GM19372 (cell line): Measurements from ENCODE around the gene MAPK6.

ENCODE experiments used
- ATAC-seq: cut with Tn5 transposase; IDR thresholded peaks from one replicate; pipeline ENCODE4 v1.9.1; 2021; ENCODE audit warnings: mild to moderate bottlenecking, low read depth, moderate library complexity; ENCODE audit not compliant: unreplicated experiment

The MAPK6 gene

DNA sequence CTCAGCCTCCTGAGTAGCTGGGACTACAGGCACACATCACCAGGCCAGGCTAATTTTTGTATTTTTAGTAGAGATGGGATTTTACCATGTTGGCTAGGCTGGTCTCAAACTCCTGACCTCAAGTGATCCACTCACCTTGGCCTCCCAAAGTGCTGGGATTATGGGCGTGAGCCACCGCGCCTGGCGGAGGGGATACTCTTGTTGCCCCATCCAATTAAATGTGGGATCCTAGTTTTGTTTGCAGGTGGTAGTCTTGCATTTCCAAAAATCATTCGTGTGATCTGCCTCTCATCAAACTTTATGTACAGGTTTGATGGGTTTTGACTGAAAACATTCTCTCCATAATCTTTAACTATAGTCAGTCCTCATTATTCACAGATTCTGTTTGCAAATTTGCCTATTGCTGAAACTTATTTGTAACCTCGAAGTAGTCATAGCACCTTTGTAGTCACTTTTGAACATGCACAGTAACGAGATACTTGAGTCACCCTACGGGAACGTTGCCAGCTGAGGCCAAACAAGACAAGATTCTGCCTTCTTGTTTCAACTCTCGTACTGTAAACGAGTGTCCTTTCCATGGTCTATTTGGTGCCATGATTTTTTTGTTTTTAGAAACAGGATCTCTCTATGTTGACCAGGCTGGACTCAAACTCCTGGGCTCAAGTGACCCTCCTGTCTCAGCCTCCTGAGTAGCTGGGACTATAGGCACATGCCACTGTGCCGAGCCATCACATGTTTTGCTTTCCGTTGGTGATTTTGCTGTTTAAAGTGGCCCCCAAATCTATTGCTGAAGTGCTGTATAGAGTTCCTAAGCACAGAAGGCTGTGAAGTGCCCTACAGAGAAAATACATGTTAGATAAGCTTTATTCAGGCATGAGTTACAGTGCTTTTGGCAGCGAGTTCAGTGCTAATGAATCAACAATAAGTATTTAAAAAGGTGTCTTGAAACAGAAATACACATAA, 8.1 kb upstream of the MAPK6 start:
- no peak for ATAC-seq

DNA sequence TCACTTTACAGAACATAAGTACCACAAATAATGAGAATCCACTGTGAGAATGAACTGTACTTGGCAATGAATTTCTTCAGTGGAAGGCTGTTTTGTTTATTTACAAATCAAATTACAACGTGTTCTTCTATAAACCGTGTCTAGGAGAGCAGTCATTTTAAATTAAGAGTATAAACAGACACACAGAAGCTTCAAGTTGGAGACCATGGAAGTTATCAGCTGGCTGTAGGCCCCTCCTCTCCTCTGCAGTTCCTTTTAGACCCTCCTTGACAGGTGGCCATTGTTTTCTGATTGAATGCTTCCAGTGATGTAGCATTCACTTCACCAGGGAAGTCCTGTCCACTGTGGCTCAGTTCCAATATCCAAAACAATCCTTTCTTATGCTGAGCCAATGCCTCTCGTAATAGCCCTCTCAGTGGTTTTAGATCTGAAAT, 7.3 kb upstream of the MAPK6 start:
- ATAC-seq = no peak

GRCh38 chr15:52012210-52012609, 6.8 kb upstream of the MAPK6 start:
- no peak for ATAC-seq

GRCh38 chr15:52013151-52013791, 5.7 kb upstream of the MAPK6 start:
- ATAC-seq = peak; percentile 42

DNA sequence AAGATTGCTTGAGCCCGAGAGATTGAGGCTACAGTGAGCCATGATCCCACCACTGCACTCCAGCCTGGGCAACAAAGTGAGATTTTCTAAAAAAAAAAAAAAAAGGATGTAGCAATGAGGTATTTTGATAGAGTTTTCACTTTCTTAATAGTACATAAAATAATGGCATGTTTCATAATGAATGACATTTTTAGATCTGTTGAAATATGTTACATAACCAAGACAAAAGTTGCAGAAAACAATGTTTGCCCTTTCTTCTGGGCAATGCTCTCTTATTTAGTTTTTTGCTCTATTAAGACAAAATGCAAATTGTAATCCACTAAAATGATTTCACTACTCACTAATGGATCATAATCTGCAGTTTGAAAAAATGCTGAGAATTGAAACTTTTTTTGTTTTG, 4.4 kb upstream of the MAPK6 start:
- ATAC-seq = no peak

DNA sequence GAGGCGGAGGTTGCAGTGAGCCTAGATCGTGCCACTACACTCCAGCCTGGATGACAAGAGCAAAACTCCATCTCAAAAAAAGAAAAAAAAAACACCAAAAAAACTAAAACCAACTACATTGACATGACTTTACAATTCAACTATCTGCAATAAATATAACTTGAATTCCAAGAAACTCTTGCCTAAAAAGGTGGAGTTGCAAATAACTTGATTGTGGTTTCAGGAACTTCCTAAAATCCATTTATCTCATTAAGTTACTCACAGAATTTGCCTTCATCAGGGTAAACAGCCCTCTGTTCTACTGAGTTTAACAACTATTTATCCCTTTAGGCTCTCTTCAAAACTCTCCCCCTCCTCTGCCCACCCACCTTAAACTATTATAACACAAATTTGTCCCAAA, 2.7 kb upstream of the MAPK6 start:
- no peak for ATAC-seq

DNA sequence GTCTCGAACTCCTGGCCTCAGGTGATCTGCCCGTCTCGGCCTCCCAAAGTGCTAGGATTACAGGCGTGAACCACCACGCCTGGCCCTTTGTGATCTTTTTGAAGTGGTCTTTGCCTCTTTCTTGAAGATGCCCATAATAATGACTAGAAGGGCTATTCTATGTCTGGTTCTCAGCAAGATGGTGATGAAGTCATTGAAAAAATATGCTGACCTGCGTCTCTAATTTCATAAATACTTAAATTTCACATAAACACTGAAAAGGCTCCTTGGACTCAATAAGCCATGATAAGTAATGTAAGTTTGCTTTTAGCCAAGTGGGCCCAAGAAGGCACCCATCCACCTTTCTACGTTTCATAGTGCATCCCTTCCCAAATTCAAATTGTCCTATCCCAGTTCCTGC, 775 bp upstream of the MAPK6 start:
- no peak for ATAC-seq

DNA sequence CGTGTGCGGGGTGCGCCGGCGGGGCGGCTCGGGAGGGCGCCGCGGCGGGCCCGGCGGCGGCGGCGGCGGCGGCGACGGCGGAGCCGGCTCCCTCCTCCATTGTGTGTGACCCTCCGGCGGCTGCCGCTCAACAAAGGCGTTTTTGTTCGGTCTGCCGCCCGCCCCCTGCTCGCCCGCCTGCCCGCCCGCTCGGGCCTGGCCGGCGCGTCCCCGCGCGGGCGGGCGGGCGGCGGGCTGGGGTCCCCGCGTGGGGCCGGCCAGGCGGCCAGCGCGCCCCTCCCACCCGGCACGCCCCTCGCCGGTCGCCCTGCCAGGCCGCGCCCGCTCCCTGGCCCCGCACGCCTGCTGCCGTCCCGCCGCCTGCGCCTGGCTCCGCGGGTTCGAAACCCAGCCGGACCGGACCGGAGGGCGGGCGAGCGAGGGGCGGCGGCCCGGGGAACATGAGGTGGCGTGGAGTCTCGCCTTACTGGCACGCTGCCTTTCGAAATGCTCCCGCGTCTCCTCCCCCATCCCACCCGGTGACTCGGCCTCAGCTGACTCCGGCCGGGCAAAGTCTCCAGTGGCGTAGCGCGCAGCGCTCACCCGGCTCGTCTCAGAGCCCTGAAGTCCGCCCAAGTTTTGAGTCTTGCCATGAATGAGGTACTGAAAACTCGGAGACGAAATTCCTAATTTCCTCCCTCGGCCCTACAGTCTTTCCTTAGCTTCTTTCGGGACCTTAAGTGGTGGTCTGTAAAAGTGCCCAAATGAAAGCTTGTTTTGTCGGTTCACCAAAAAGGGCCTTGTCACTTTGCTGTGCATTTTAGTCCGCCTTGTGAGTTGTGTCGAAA, 588 bp downstream of the MAPK6 start:
- peak; percentile 52 for ATAC-seq

- no peak for ATAC-seq
Measured at GRCh38 chr15:52020221-52021085, 1.4 kb downstream of the MAPK6 start.

DNA sequence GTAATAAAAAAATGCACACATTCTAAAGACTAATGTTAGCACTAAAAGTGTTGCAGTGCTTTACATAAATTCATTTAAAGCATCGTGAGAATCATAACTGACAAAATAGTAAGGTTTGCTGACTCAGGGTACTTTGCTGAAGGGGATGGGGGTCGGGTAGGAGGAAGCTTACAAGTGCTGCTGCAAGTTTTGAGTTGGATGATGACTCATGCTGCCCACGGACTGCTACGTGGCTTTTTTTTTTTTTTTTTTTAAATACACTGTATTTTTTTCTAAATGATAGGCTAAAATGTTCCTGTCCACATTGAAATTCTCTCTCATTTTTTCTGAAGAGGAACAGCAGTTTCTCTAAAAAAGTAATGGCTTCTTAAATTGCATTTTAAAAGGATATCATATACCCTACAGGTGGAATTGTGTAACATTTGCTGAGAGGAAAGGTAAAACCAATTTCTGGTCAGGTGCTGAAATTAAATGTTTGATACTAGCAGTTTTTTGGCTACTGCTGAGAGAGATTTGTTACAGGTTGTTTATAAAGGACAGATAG, 2.2 kb downstream of the MAPK6 start:
- no peak for ATAC-seq

- no peak for ATAC-seq
Measured at GRCh38 chr15:52021892-52022540, 3.0 kb downstream of the MAPK6 start.

DNA sequence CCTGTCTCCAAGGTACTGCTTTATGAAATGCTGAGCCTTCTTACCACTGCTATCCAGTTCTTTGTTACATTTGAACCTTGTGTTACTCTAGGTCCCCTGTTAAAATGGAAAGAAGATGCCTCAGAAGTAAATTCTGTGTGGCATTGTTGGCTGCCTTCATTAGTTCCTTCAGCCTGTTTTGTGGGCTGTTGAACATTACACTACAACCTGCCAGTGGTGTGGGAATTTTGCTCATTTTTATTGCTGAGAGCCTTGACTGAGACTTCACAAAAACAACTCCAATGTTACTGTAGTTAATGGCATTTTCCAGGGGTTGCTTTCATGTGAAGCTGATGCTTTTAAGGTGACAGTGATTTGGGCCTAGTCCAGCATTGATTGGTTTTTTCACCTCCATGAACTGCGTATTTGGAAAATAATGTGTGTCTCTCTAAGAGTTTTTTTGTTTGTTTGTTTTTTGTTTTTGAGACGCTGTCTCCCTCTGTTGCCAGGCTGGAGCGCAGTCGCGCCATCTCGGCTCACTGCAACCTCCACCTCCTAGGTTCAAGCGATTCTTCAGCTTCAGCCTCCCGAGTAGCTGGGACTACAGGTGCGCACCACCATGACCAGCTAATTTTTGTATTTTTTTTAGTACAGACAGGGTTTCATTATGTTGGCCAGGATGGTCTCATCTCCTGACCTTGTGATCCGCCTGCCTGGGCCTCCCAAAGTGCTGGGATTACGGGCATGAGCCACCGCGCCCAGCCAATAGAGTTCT, 4.3 kb downstream of the MAPK6 start:
- ATAC-seq = no peak

- no peak for ATAC-seq
Measured at GRCh38 chr15:52028431-52029093, 9.5 kb downstream of the MAPK6 start.

DNA sequence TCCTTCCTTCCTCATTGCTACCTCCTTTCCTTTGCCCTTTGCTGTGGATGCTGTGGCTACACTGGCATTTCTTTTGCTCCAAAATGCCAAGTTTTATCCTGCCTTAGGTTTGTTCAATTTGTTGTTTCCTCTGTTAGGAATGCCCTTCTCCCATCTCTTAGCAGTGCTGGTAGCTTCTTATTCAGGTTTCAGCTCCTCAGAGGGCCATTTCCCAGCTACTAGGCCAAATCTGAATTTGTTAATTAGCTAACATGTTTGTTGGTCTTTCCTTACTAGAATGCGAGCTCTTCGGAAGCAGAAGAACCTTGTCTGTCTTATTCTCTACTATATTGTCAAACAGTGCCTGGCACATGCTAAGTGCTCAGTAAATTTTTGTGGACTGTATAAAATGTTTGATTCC, 11.0 kb downstream of the MAPK6 start:
- ATAC-seq = no peak

DNA sequence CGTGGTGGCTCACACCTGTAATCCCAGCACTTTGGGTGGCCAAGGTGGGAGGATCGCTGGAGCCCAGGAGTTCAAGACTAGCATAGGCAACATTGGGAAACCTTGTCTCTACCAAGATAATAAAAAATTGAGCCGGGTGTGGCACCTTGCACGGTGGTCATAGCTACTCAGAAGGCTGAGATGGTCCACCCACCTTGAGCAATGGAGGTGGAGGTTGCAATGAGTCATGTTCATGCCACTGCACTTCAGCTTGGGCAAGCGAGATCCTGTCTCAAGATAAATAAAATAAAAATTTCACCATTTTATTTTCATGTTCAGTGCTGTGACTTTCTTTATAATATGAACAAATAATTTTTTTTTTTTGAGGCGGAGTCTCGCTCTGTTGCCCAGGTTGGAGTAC, 12.5 kb downstream of the MAPK6 start:
- no peak for ATAC-seq

- ATAC-seq = no peak
Measured at GRCh38 chr15:52037889-52038505, 19.0 kb downstream of the MAPK6 start.

DNA sequence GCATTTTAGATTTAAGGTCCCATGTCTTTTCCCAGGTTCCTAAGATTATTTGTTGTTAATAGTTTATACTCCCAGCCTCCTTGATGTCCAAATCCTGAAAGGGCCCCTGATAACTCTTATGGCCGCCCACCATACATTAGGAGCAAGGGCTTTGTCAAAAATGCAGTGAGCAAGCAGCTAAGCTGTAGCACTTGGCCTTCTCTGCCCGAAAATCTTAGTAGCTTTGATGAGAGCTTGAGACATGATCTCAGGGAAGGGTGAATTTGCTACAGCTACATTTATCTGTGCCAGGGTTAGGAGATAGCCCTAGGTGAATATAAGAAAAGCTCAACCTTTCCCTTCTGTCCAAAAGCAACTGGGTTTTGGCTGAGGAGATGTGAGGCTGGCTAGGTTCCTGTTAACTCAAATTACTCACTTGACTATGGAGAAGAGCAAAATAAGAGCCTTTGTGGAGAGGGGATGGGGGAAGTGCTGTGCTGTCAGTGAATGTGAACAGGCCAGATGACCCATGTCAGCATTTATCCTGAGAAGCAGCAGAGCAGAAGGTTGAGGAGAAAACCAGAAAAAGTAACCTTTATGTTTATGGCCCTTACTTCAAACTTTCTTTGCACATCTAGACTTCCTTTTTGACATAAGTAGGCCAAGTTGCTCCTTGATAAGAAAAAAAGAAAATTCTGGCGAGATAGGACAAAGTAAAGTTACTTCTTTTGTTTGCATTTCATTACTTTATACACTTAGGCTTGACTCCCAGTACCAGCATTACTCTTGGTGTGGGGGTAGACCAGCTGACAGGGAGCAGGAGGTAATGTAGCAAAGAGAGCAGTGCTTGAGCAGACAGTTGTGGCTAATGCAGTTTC, 21.1 kb downstream of the MAPK6 start:
- ATAC-seq = no peak
